Measurements from ENCODE around the gene CORO2B. TPM values are rescaled to one million over a fixed set of nuclear protein-coding genes. Genes with fewer than 3 reads are reported as not detected.
A peak's percentile ranks its signal among the peaks of the same experiment; 100 is the strongest.

CORO2B gene
- total RNA-seq, 1 donor from 2014 or later, result 2.7 TPM

GRCh38 chr15:68697711-68698690, 119.2 kb downstream of the CORO2B start:
- DNase-seq (ENCODE audit: low spot score), result no peak
- intact Hi-C loops (cut with DNase I), result no loop called here

GRCh38 chr15:68698708-68699107, 119.9 kb downstream of the CORO2B start:
- no peak for DNase-seq (ENCODE audit: low spot score)
- intact Hi-C loops (cut with DNase I), result no loop called here

GRCh38 chr15:68699124-68699880, 120.5 kb downstream of the CORO2B start:
- intact Hi-C loops (cut with DNase I), result no loop called here
- no peak for DNase-seq (ENCODE audit: low spot score)

- intact Hi-C loops (cut with DNase I), result loop anchor here (10.0 kb wide), 1 partner anchor 95 kb away; no protein-coding TSS in a partner anchor
- DNase-seq (ENCODE audit: low spot score), result no peak
Observed at GRCh38 chr15:68699881-68700454, 121.2 kb downstream of the CORO2B start.

- peak; percentile 90 for DNase-seq (ENCODE audit: low spot score)
- intact Hi-C loops (cut with DNase I), result loop anchor here (10.0 kb wide), 1 partner anchor 94 kb away; no protein-coding TSS in a partner anchor
Observed at GRCh38 chr15:68700455-68701123, 121.8 kb downstream of the CORO2B start.

- DNase-seq (ENCODE audit: low spot score), result no peak
- intact Hi-C loops (cut with DNase I), result loop anchor here (10.0 kb wide), 1 partner anchor 93 kb away; no protein-coding TSS in a partner anchor
Observed at GRCh38 chr15:68701886-68702285, 123.1 kb downstream of the CORO2B start.

- intact Hi-C loops (cut with DNase I), result loop anchor here (2.0 to 10.0 kb wide), 3 partner anchors 26 to 114 kb away; no protein-coding TSS in a partner anchor
- DNase-seq (ENCODE audit: low spot score), result peak; percentile 81
Observed at GRCh38 chr15:68704496-68705021, 125.8 kb downstream of the CORO2B start.

- intact Hi-C loops (cut with DNase I), result loop anchor here (10.0 kb wide), 1 partner anchor 89 kb away; no protein-coding TSS in a partner anchor
- no peak for DNase-seq (ENCODE audit: low spot score)
Observed at GRCh38 chr15:68706256-68706655, 127.5 kb downstream of the CORO2B start.

- no peak for DNase-seq (ENCODE audit: low spot score)
- intact Hi-C loops (cut with DNase I), result loop anchor here (10.0 kb wide), 1 partner anchor 88 kb away; no protein-coding TSS in a partner anchor
Observed at GRCh38 chr15:68706931-68707330, 128.1 kb downstream of the CORO2B start.

GRCh38 chr15:68707386-68707785, 128.6 kb downstream of the CORO2B start:
- intact Hi-C loops (cut with DNase I), result loop anchor here (10.0 kb wide), 1 partner anchor 87 kb away; no protein-coding TSS in a partner anchor
- DNase-seq (ENCODE audit: low spot score), result no peak

GRCh38 chr15:68709876-68710275, 131.1 kb downstream of the CORO2B start:
- intact Hi-C loops (cut with DNase I), result loop anchor here (10.0 kb wide), 1 partner anchor 85 kb away; no protein-coding TSS in a partner anchor
- no peak for DNase-seq (ENCODE audit: low spot score)

- DNase-seq (ENCODE audit: low spot score), result no peak
- intact Hi-C loops (cut with DNase I), result no loop called here
Observed at GRCh38 chr15:68710536-68710935, 131.7 kb downstream of the CORO2B start.

- DNase-seq (ENCODE audit: low spot score), result no peak
- intact Hi-C loops (cut with DNase I), result no loop called here
Observed at GRCh38 chr15:68711406-68711805, 132.6 kb downstream of the CORO2B start.

- intact Hi-C loops (cut with DNase I), result no loop called here
- no peak for DNase-seq (ENCODE audit: low spot score)
Observed at GRCh38 chr15:68712886-68713285, 134.1 kb downstream of the CORO2B start.

- DNase-seq (ENCODE audit: low spot score), result no peak
- intact Hi-C loops (cut with DNase I), result no loop called here
Observed at GRCh38 chr15:68713874-68714273, 135.1 kb downstream of the CORO2B start.

- DNase-seq (ENCODE audit: low spot score), result no peak
Observed at GRCh38 chr15:68715111-68715510, 136.3 kb downstream of the CORO2B start.

GRCh38 chr15:68717951-68718350, 139.2 kb downstream of the CORO2B start:
- intact Hi-C loops (cut with DNase I), result no loop called here
- no peak for DNase-seq (ENCODE audit: low spot score)

More at GRCh38 chr15:68715111-68715510, 136.3 kb downstream of the CORO2B start:
- intact Hi-C loops (cut with DNase I), result no loop called here

- no peak for DNase-seq (ENCODE audit: low spot score)
- intact Hi-C loops (cut with DNase I), result no loop called here
Observed at GRCh38 chr15:68718468-68718867, 139.7 kb downstream of the CORO2B start.

GRCh38 chr15:68719051-68719450, 140.3 kb downstream of the CORO2B start:
- no peak for DNase-seq (ENCODE audit: low spot score)
- intact Hi-C loops (cut with DNase I), result no loop called here

All from cardiac septum (tissue), 1 donor.